ENCODE data around the gene MRGPRF.
A peak's percentile ranks its signal among the peaks of the same experiment; 100 is the strongest.

MRGPRF gene

DNA sequence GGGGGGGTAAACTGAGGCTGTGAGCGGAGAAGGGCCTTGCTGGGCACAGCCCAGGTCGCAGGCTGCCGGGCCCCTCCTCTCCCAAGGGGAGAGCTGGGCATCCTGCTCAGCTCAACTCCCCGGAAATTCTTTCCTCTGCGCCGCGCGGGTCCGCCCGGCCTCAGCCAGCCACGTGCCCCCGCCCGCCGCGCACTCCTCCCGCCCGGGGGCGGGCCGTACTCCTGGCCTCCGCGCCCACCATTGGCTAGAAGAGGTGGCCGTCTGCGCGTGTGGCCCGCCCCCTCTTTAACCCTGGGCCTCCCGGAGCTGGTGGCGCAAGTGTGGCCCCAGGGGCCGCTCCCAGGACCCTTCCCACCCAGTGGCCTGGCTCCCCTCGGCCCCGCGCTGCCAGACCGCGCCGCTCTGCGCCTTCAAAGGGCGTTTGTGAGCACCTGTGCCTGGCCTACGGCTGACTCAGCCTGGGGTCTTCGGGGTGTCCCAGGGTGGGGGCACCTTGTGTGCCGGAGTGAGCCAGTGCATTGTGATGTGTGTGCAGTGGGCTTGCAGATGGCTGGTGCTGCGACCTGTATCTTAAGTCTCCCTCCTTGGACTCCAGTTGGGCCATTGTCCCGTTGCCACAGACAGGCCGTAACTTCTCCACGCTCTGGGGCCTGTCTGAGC is 2.0 kb downstream of the MRGPRF start (continued):
- TF ChIP-seq, protein P1, sequence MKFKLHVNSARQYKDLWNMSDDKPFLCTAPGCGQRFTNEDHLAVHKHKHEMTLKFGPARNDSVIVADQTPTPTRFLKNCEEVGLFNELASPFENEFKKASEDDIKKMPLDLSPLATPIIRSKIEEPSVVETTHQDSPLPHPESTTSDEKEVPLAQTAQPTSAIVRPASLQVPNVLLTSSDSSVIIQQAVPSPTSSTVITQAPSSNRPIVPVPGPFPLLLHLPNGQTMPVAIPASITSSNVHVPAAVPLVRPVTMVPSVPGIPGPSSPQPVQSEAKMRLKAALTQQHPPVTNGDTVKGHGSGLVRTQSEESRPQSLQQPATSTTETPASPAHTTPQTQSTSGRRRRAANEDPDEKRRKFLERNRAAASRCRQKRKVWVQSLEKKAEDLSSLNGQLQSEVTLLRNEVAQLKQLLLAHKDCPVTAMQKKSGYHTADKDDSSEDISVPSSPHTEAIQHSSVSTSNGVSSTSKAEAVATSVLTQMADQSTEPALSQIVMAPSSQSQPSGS (tag by site-specific recombination; IDR thresholded peaks at IDR 0.05; ENCODE audit: low read depth) = no peak
- TF ChIP-seq ZNF341 (tag by site-specific recombination; IDR thresholded peaks at IDR 0.05; ENCODE audit: low read depth) (no peak), ZNF146 (tag by site-specific recombination; IDR thresholded peaks at IDR 0.05) (no peak), TCF7L2 (IDR thresholded peaks at IDR 0.05; ENCODE audit: borderline replicate concordance, low read depth, low read length) (no peak), ZNF37A (tag by site-specific recombination; IDR thresholded peaks at IDR 0.05) (no peak)
- TF ChIP-seq, protein P2, sequence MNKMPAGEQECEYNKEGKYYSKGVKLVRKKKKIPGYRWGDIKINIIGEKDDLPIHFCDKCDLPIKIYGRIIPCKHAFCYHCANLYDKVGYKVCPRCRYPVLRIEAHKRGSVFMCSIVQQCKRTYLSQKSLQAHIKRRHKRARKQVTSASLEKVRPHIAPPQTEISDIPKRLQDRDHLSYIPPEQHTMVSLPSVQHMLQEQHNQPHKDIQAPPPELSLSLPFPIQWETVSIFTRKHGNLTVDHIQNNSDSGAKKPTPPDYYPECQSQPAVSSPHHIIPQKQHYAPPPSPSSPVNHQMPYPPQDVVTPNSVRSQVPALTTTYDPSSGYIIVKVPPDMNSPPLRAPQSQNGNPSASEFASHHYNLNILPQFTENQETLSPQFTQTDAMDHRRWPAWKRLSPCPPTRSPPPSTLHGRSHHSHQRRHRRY (tag by site-specific recombination; IDR thresholded peaks at IDR 0.05) = no peak

DNA sequence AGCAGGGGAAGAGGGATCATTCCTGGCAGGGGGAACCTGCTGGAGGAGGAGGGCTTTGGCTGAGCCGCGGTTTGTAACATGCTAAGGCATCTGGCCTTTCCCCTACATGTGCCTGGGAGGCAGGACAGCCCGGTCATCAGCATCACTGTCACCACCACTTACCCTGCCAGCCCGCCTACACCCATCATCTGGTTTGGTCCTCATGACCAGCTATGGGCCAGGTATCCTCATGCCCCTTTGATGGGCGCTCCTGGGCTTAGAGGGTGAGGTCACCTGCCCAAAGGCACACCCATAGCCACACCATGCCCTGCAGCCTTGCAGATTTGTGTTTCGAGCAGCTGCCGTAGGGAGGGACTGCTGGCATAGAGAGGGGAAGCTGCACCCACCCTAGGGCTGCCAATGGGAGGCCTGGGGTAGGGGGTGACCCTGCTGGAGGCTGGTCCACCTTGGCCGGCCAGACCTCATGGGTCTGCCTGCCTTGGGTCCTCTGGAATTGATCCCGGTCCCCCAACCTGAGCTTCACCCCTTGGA is 2.6 kb downstream of the MRGPRF start:
- no peaks in the 10 kb centered on the region for H3K9me3 ChIP-seq (ENCODE audit: control insufficient read depth, insufficient read depth, low read depth, low read length)
- H3K4me1 ChIP-seq (ENCODE audit: control insufficient read depth, insufficient read depth, low read length) = no peaks in the 10 kb centered on the region
- POLR2A ChIA-PET = interaction anchor here (3.1 kb wide), 1 partner anchor 39 kb away, joined by 9 read pairs; the partner anchor contains the start of gene TPCN2
- CTCF ChIA-PET = interaction anchor here (0.6 to 0.7 kb wide), 2 partner anchors 8 to 719 kb away, joined by 4 to 6 read pairs; no protein-coding TSS in a partner anchor
- H3K36me3 ChIP-seq (ENCODE audit: control insufficient read depth in 2 of 2, insufficient read depth in 1 of 2, low read length in 2 of 2) = no peaks in the 10 kb centered on the region
- H3K4me3 ChIP-seq (ENCODE audit: low read depth, low read length) = no peak overlapping the region
- no peak overlapping the region for H3K27ac ChIP-seq (ENCODE audit: extremely low read depth, low read depth, low read length)
- TF ChIP-seq, protein P3, sequence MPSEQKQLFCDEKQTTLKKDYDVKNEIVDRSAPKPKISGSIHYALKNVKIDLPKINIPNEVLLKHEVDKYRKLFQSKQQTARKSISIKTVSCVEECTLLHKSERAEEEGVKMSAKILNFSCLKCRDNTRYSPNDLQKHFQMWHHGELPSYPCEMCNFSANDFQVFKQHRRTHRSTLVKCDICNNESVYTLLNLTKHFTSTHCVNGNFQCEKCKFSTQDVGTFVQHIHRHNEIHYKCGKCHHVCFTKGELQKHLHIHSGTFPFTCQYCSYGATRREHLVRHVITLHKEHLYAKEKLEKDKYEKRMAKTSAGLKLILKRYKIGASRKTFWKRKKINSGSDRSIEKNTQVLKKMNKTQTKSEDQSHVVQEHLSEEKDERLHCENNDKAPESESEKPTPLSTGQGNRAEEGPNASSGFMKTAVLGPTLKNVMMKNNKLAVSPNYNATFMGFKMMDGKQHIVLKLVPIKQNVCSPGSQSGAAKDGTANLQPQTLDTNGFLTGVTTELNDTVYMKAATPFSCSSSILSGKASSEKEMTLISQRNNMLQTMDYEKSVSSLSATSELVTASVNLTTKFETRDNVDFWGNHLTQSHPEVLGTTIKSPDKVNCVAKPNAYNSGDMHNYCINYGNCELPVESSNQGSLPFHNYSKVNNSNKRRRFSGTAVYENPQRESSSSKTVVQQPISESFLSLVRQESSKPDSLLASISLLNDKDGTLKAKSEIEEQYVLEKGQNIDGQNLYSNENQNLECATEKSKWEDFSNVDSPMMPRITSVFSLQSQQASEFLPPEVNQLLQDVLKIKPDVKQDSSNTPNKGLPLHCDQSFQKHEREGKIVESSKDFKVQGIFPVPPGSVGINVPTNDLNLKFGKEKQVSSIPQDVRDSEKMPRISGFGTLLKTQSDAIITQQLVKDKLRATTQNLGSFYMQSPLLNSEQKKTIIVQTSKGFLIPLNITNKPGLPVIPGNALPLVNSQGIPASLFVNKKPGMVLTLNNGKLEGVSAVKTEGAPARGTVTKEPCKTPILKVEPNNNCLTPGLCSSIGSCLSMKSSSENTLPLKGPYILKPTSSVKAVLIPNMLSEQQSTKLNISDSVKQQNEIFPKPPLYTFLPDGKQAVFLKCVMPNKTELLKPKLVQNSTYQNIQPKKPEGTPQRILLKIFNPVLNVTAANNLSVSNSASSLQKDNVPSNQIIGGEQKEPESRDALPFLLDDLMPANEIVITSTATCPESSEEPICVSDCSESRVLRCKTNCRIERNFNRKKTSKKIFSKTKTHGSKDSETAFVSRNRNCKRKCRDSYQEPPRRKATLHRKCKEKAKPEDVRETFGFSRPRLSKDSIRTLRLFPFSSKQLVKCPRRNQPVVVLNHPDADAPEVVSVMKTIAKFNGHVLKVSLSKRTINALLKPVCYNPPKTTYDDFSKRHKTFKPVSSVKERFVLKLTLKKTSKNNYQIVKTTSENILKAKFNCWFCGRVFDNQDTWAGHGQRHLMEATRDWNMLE (tag by site-specific recombination; conservative IDR thresholded peaks at IDR 0.05; ENCODE audit: low read depth) = no peak
- TF ChIP-seq KLF1 (tag by site-specific recombination; IDR thresholded peaks at IDR 0.05) = peak; percentile 46; the same call in 1 of the 2 replicates

DNA sequence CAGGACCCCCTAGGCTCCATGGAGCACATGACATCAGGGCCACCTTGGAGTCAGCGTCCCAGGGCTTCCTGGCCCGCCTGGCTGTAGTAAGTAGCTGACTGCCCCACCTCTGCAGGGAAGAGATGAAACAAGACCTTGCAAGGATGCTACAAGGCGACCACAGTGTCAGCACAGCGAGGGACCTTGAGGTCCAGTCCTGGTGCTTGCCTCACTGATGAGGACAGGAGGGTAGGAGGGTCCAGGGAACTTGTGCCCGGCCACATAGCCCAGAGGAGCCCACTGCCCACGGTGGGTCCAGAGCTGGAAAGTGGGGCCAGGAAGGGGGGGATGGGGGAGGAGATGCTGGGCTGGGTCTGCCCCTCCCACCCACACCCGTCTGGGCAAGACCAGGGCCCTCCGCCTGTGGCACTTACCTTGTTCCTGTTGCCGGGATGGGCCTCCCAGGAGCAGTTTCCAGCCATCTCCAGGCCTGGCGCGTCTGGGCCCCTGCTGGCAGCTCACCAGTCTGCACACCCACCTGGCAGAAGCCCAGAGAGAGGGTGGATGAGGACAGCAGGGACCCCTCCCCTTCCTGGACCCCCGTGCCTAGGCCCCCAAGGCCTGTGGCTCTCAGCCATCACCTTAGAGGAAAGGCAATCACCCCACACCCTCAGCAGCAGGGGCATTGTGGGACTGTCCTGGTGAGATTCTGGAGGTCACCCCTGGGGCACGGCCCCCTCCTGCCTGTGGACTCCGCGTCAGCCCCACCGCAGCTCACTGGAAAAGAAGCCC is 3.4 kb downstream of the MRGPRF start:
- POLR2A ChIA-PET = interaction anchor here (0.6 to 3.1 kb wide), 2 partner anchors 39 to 591 kb away, joined by 5 to 9 read pairs; partner anchors contain the start of gene TPCN2
- Histone ChIP-seq H3K4me3 (ENCODE audit: low read depth, low read length) (no peak overlapping the region), H3K9me3 (ENCODE audit: control insufficient read depth, insufficient read depth, low read depth, low read length) (no peaks in the 10 kb centered on the region), H3K27ac (ENCODE audit: extremely low read depth, low read depth, low read length) (no peak overlapping the region), H3K4me1 (ENCODE audit: control insufficient read depth, insufficient read depth, low read length) (no peaks in the 10 kb centered on the region), H3K36me3 (ENCODE audit: control insufficient read depth in 2 of 2, insufficient read depth in 1 of 2, low read length in 2 of 2) (no peaks in the 10 kb centered on the region)
- CTCF ChIA-PET = interaction anchor here (1.1 kb wide), 1 partner anchor 11 kb away, joined by 4 read pairs; no protein-coding TSS in a partner anchor
- TF ChIP-seq, protein P4, sequence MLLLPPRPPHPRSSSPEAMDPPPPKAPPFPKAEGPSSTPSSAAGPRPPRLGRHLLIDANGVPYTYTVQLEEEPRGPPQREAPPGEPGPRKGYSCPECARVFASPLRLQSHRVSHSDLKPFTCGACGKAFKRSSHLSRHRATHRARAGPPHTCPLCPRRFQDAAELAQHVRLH (tag by site-specific recombination; IDR thresholded peaks at IDR 0.05) = no peak
- TF ChIP-seq ZNF830 (tag by site-specific recombination; IDR thresholded peaks at IDR 0.05; ENCODE audit: low read depth) = no peak
- TF ChIP-seq GLI2 (tag by site-specific recombination; IDR thresholded peaks at IDR 0.05; ENCODE audit: borderline replicate concordance, low read depth) = no peak
- no peak for TF ChIP-seq ZFP69B (tag by site-specific recombination; IDR thresholded peaks at IDR 0.05)
- TF ChIP-seq, protein P5, sequence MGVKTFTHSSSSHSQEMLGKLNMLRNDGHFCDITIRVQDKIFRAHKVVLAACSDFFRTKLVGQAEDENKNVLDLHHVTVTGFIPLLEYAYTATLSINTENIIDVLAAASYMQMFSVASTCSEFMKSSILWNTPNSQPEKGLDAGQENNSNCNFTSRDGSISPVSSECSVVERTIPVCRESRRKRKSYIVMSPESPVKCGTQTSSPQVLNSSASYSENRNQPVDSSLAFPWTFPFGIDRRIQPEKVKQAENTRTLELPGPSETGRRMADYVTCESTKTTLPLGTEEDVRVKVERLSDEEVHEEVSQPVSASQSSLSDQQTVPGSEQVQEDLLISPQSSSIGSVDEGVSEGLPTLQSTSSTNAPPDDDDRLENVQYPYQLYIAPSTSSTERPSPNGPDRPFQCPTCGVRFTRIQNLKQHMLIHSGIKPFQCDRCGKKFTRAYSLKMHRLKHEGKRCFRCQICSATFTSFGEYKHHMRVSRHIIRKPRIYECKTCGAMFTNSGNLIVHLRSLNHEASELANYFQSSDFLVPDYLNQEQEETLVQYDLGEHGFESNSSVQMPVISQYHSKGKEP (tag by site-specific recombination; IDR thresholded peaks at IDR 0.05) = no peak
- no peak for TF ChIP-seq ZNF112 (tag by site-specific recombination; IDR thresholded peaks at IDR 0.05)
- TF ChIP-seq GLIS1 (tag by site-specific recombination; IDR thresholded peaks at IDR 0.05) = peak; percentile 78
- peak; percentile 35; the same call in 1 of the 2 replicates for TF ChIP-seq ZIC2 (tag by site-specific recombination; IDR thresholded peaks at IDR 0.05)
- no peak for TF ChIP-seq ZBTB1 (tag by site-specific recombination; IDR thresholded peaks at IDR 0.05)
- TF ChIP-seq TCF7L2 (IDR thresholded peaks at IDR 0.05; ENCODE audit: borderline replicate concordance, low read depth, low read length) = no peak
- TF ChIP-seq, protein P2 (tag by site-specific recombination; IDR thresholded peaks at IDR 0.05) = no peak
- peak; percentile 72 for TF ChIP-seq KLF1 (tag by site-specific recombination; IDR thresholded peaks at IDR 0.05)
- TF ChIP-seq ZSCAN16 (tag by site-specific recombination; IDR thresholded peaks at IDR 0.05) = no peak
